Activated CD4-positive, alpha-beta memory T cell treated with anti-CD3 and anti-CD28 coated beads, Interleukin-2, amount 10 ng/mL, durations not matched to agents 7 days and 5 days (primary cell): Measurements from ENCODE around the gene SPSB4. TPM values are rescaled to one million over a fixed set of nuclear protein-coding genes. Genes with fewer than 3 reads are reported as not detected.

Source experiments
- CTCF ChIA-PET: fragments of 350-600 bp; sonication (Branson Sonifier 250); formaldehyde crosslinking; loops from one replicate; lab custom pipeline; 2021; ENCODE audit warnings: antibody characterized with exemption, inconsistent platforms; lab: Charles Lee
- POLR2A ChIA-PET: fragments of 350-600 bp; sonication (Branson Sonifier 250); formaldehyde crosslinking; loops from one replicate; lab custom pipeline; 2021; ENCODE audit warnings: antibody characterized with exemption; lab: Charles Lee
- DNase-seq: peaks from one replicate; pipeline ENCODE4 v3.0.0-alpha.2; 2020
- H3K27ac Mint-ChIP-seq: one replicate; pipeline ENCODE4 v1.8.0; 2021; ENCODE audit warnings: mild to moderate bottlenecking, mixed read lengths
- H3K27me3 Mint-ChIP-seq: one replicate; pipeline ENCODE4 v1.8.0; 2021; ENCODE audit warnings: mixed read lengths
- H3K36me3 Mint-ChIP-seq: one replicate; pipeline ENCODE4 v1.8.0; 2021; ENCODE audit warnings: low read depth, mixed read lengths
- H3K4me1 Mint-ChIP-seq: one replicate; pipeline ENCODE4 v1.8.0; 2021; ENCODE audit warnings: mixed read lengths
- H3K4me3 Mint-ChIP-seq: one replicate; pipeline ENCODE4 v1.8.0; 2021; ENCODE audit warnings: mild to moderate bottlenecking, mixed read lengths
- H3K9me3 Mint-ChIP-seq: one replicate; pipeline ENCODE4 v1.8.0; 2021; ENCODE audit warnings: mixed read lengths
- total RNA-seq, 2 experiments: library from RNA; stranded (reverse); gene quantifications; one replicate each; pipeline ENCODE4 v1.2.3, GENCODE V29; 2021

The SPSB4 gene
- total RNA-seq, 2 experiments from 2014 or later = not detected

DNA sequence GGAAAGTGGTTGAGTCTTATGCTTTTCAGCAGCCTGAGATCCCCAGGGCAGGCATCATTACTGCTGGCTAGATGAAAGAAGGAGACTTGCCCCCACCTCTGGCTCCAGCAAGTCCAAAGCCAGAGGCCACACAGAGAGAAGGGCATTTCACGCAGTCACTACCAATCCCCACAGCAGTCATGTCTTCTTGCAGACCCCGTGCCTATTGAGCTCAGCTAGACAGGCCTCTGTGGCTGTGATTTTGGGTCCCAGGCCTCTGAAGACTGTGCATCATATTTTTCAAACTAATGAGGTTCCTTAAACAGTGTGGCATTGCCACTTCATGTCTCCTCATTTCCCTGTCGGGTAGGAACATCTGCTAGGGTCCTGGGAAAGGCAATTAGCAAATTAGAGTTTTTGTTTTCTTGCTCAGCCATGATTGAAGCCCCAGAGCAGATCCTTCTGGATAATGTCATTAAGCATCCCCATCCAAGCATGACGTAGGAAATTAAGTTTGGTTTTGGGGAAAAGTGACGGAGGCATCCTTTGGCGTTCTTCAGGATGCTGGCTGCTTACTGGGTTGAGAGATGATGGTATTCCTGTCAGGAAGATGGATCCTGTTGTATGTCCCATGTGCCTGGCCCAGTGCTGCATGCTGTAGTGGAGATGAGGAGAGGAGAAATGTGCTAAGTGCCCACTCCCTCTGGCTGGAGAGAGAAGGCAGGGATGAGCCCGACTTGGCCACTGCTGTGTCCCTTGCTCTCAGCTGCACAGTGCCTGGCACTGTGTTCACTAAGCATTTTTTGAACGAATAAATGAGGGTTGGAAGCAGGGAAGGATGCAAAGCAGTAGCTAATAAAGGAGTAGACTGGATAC is 7.0 kb downstream of the SPSB4 start:
- no peak overlapping the region for H3K27ac Mint-ChIP-seq
- CTCF ChIA-PET = no interaction called here
- H3K4me1 Mint-ChIP-seq = no peaks in the 10 kb centered on the region
- H3K27me3 Mint-ChIP-seq = peaks cover 24% of the 10 kb centered on the region
- no peak overlapping the region for H3K4me3 Mint-ChIP-seq
- no peaks in the 10 kb centered on the region for H3K9me3 Mint-ChIP-seq
- DNase-seq = no peak
- POLR2A ChIA-PET = no interaction called here
- H3K36me3 Mint-ChIP-seq = no peaks in the 10 kb centered on the region

DNA sequence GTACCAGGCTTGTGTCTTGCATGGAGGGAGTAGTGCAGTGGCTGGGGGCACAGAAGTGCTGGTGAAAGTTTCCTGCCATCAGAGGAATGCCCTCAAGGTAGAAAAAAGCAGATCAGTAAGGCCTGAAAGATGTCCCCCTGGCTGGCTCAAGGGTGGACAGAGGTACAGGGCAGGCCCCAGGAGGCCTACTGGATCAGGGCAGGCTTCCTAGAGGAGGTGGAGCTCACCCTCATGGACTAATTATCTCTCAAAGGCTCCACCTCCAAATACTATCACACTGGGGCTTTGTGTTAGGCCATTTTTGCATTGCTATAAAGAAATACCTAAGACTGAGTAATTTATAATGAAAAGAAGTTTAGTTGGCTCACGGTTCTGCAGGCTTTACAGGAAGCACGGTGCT is 7.8 kb downstream of the SPSB4 start:
- no peak for DNase-seq
- peaks cover 25% of the 10 kb centered on the region for H3K27me3 Mint-ChIP-seq
- H3K9me3 Mint-ChIP-seq = no peaks in the 10 kb centered on the region
- H3K4me1 Mint-ChIP-seq = peaks cover 5% of the 10 kb centered on the region
- H3K4me3 Mint-ChIP-seq = no peak overlapping the region
- ChIA-PET POLR2A (no interaction called here), CTCF (no interaction called here)
- no peaks in the 10 kb centered on the region for H3K36me3 Mint-ChIP-seq
- no peak overlapping the region for H3K27ac Mint-ChIP-seq

DNA sequence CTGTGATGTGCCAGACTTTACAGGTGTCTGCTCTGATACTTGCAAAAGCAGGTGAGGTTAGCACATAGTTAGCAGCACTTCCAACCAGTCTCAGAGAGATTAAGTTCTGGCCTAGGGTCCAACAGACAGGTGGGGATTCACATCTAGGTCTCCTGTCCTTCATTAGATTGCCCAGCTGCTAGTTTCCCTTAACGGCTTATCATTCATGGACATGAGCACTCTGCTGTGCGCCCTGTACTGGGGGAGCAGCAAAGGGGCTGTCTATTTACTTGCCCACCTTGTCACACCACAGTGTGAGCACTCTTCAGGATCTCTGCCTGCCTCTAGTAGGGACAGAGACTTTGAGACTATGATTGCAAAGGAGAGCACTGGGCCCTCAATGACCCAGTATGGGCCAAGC is 8.7 kb downstream of the SPSB4 start:
- Mint-ChIP-seq H3K36me3 (no peaks in the 10 kb centered on the region), H3K4me3 (no peak overlapping the region), H3K9me3 (no peaks in the 10 kb centered on the region), H3K27me3 (peaks cover 23% of the 10 kb centered on the region), H3K4me1 (peaks cover 8% of the 10 kb centered on the region), H3K27ac (no peak overlapping the region)
- CTCF ChIA-PET = no interaction called here
- POLR2A ChIA-PET = no interaction called here
- DNase-seq = no peak

DNA sequence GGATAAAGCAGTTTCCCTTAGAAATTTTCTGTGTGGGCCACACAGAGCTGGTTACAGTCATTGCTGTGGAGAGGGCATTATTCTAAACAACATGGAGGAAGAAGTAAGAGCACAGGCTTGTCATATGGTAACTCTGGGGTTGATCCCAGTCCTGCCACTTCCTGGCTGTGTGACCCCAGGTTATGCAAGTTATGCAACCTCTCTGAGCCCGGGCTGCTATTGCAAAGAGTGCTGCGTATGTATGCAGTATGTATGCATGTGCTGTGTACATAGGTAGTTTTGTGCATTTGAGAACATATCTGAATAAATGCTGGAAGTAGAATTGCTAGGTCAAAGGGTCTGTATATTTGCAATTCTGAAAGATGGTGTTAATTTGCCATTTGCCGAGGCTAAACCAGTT is 9.2 kb downstream of the SPSB4 start:
- H3K9me3 Mint-ChIP-seq = no peaks in the 10 kb centered on the region
- ChIA-PET CTCF (no interaction called here), POLR2A (no interaction called here)
- no peaks in the 10 kb centered on the region for H3K36me3 Mint-ChIP-seq
- H3K27me3 Mint-ChIP-seq = peaks cover 18% of the 10 kb centered on the region
- H3K4me1 Mint-ChIP-seq = peaks cover 8% of the 10 kb centered on the region
- DNase-seq = no peak
- no peak overlapping the region for H3K4me3 Mint-ChIP-seq
- H3K27ac Mint-ChIP-seq = no peak overlapping the region

DNA sequence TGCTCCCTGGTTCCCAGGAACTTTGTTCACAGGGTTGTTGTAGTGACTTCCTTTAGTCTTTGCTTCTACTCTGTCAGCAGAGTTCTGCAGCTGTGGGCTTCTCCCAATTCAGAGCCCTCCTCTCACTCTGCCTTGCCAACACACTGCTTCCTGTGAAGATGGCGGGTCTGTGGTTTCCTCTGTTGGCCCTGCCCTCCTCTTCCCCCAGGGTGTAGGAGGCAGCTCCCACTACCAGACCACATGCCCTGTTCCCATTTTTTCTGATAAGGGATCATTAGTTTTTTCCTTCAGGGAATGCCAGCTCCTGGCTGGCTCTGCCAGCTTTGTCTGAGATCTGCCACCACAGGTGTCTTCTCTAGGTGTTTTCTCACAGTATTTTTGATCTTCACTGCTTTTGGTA is 12.7 kb downstream of the SPSB4 start:
- peaks cover 8% of the 10 kb centered on the region for H3K4me1 Mint-ChIP-seq
- ChIA-PET POLR2A (no interaction called here), CTCF (interaction anchor here (0.8 kb wide), 1 partner anchor 15 kb away, joined by 3 read pairs; no protein-coding TSS in a partner anchor)
- H3K9me3 Mint-ChIP-seq = no peaks in the 10 kb centered on the region
- DNase-seq = no peak
- H3K27me3 Mint-ChIP-seq = peaks cover 14% of the 10 kb centered on the region
- H3K27ac Mint-ChIP-seq = no peak overlapping the region
- H3K4me3 Mint-ChIP-seq = no peak overlapping the region
- no peaks in the 10 kb centered on the region for H3K36me3 Mint-ChIP-seq

DNA sequence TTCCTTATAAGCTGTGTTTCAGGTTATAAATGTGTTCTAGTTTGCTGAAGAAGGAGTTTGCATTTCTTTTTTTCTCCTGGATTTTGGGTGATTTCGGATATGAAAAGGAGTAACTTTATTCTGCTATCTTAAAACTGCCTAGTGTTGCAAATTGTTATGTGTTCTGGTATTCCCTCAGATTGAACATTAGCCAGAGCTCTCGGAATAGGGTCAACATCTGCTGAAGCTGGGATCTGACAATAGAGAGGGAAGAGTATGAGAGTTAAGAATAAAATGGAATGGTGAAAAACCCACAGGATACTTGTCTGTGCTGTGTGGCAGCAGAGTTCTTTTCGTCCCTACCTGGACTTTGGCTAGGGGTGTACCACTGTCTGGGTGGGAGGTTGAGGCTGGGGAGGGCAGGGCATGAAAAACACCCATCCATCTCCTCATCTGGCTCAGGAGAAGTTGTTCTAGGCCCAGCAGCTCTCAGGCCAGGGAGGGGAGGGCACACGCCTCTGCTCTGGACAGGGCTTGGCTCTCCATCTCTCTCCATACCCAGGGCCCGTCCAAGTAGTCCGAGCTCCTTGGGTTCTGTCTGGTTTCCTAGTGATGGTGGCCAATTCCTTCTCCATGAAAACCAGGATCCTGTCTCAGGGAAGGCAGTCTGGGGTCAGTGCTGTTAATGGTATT is 13.2 kb downstream of the SPSB4 start:
- Mint-ChIP-seq H3K4me3 (no peak overlapping the region), H3K9me3 (no peaks in the 10 kb centered on the region), H3K36me3 (no peaks in the 10 kb centered on the region), H3K27ac (no peak overlapping the region), H3K4me1 (peaks cover 8% of the 10 kb centered on the region), H3K27me3 (peaks cover 16% of the 10 kb centered on the region)
- ChIA-PET POLR2A (no interaction called here), CTCF (interaction anchor here (0.8 kb wide), 1 partner anchor 15 kb away, joined by 3 read pairs; no protein-coding TSS in a partner anchor)
- no peak for DNase-seq

DNA sequence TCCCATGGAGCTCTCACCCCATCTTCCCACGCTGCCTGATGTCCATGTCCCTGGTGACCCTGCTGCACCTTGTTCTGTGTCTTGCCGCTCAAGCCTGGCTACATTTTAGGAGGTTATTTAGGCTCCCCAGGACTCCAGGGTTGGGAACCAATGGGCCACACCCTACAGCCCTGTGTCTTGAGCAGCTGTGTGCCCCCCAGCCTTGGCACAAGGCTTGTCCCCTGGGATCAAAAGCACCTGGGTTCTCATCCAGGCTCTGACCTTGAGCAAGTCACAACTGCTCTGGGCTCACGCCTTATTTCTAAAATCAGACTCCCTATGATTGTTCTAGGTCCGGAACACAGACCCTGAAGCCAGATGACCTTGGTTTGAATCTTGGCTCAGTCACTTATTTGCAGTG is 14.1 kb downstream of the SPSB4 start:
- Mint-ChIP-seq H3K27ac (no peak overlapping the region), H3K9me3 (no peaks in the 10 kb centered on the region), H3K36me3 (no peaks in the 10 kb centered on the region), H3K4me3 (no peak overlapping the region), H3K4me1 (peaks cover 8% of the 10 kb centered on the region), H3K27me3 (peaks cover 16% of the 10 kb centered on the region)
- DNase-seq = no peak
- ChIA-PET CTCF (no interaction called here), POLR2A (no interaction called here)

DNA sequence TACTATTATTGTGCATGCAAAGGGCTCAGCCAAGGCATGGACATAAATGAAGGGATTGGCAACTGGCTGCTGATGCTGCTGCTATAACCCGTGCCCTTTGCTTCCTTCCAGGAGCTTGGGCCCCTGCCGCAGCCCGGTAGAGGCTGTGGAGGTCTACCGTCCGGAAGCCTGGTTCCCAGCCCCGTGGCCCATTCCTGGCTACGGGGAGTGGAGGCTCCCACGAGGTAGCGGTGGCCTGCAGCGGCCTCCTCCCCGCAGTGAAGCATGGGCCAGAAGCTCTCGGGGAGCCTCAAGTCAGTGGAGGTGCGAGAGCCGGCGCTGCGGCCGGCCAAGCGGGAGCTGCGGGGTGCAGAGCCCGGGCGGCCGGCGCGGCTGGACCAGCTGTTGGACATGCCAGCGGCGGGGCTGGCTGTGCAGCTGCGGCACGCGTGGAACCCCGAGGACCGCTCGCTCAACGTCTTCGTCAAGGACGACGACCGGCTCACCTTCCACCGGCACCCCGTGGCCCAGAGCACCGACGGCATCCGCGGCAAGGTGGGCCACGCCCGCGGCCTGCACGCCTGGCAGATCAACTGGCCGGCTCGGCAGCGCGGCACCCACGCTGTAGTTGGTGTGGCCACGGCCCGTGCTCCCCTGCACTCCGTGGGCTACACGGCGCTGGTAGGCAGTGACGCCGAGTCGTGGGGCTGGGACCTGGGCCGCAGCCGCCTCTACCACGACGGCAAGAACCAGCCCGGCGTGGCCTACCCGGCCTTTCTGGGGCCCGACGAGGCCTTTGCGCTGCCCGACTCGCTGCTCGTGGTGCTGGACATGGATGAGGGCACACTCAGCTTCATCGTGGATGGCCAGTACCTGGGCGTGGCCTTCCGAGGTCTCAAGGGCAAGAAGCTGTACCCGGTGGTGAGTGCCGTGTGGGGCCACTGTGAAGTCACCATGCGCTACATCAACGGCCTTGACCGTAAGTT is 15.0 kb downstream of the SPSB4 start:
- POLR2A ChIA-PET = no interaction called here
- CTCF ChIA-PET = no interaction called here
- H3K4me3 Mint-ChIP-seq = no peak overlapping the region
- no peak for DNase-seq
- no peaks in the 10 kb centered on the region for H3K36me3 Mint-ChIP-seq
- H3K4me1 Mint-ChIP-seq = peaks cover 8% of the 10 kb centered on the region
- peaks cover 16% of the 10 kb centered on the region for H3K27me3 Mint-ChIP-seq
- no peaks in the 10 kb centered on the region for H3K9me3 Mint-ChIP-seq
- no peak overlapping the region for H3K27ac Mint-ChIP-seq

DNA sequence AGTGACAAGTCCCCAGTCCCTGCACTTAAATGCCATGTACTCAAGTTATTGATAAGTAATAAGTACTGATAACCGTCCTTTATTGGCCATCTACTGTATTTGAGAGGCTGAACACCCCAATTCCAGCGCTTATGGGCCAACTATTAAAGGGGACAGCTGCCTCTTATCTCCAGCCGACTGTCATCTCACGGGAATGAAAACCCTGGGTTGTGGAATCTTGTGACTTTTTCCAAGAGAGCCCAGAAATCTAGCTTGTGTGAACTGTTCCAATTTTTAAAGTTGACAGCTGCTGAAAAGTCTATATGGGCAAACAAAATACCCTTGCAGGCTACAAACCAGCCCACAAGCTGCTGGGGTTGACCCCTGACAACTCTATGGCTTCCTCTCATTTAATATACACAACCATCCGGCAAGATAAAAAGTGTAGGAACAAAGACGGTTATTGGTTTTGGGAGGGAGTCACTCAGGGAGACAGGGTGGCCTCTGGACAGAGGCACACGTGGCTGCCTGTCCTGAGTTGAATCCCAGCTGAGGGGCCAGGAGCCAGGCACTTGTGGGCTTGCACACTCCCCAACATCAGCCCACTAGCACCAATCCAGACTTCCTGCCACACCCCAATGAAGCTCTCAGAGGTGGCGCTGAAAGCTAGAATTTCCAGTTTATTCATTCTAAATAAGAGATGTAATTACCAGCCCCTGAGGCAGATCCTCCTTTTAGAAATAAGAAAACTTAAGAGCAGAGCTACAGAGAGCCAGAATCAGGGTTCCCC is 16.2 kb downstream of the SPSB4 start:
- Mint-ChIP-seq H3K4me1 (peaks cover 8% of the 10 kb centered on the region), H3K27ac (no peak overlapping the region), H3K36me3 (no peaks in the 10 kb centered on the region), H3K27me3 (peaks cover 16% of the 10 kb centered on the region), H3K9me3 (no peaks in the 10 kb centered on the region), H3K4me3 (no peak overlapping the region)
- no peak for DNase-seq
- ChIA-PET CTCF (no interaction called here), POLR2A (no interaction called here)

DNA sequence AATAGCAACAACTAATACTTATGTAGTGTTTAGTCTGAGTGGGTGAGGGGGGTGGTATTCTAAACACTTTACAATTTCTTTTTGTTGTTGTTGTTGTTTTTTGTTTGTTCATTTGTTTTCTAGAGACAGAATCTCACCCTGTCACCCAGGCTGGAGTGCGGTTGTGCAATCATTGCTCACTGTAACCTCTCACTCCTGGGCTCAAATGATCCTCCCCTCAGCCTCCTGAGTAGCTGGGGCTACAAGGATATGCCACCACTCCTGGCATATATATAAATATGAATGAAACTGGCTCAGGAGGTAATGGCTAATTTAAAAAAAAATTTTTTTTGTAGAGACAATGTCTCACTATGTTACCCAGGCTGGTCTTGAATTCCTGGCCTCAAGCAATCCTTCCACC is 19.1 kb downstream of the SPSB4 start:
- CTCF ChIA-PET = no interaction called here
- Mint-ChIP-seq H3K4me1 (no peaks in the 10 kb centered on the region), H3K4me3 (no peak overlapping the region), H3K27ac (no peak overlapping the region), H3K36me3 (no peaks in the 10 kb centered on the region), H3K9me3 (no peaks in the 10 kb centered on the region), H3K27me3 (peaks cover 2% of the 10 kb centered on the region)
- POLR2A ChIA-PET = no interaction called here
- DNase-seq = no peak

DNA sequence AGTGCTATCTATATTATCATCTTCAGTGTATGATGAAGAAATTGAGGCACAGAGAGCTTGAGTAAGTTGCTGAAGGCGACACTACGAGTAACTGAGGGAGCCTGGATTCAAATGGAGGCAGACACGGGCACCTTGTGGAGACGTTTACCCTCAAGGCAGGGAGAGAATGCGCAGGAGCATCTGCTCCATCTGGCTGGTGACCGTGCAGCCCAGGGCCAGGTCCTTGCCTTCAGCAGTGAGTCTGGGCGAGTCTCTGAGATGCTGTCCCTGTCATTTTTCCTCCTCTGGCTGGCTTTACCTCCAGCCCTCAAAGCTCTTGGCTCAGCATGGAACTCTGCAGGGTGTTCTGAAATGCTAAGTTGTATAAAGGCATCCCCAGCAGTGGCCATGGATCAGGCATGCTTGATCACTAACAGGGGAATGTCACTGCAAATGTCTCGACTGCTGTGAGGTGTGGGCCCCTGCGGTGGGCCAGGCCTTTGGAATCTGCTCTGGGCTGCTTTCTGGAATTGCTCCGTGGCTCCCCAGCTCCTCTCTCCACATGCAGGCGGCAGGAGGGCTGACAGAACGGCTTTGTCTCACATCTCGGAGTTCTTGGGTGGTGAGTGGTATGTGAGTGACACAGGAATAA is 19.7 kb downstream of the SPSB4 start:
- no peak overlapping the region for H3K4me3 Mint-ChIP-seq
- H3K4me1 Mint-ChIP-seq = no peaks in the 10 kb centered on the region
- CTCF ChIA-PET = no interaction called here
- no peaks in the 10 kb centered on the region for H3K9me3 Mint-ChIP-seq
- H3K27ac Mint-ChIP-seq = no peak overlapping the region
- POLR2A ChIA-PET = no interaction called here
- H3K36me3 Mint-ChIP-seq = no peaks in the 10 kb centered on the region
- peaks cover 2% of the 10 kb centered on the region for H3K27me3 Mint-ChIP-seq
- DNase-seq = no peak

DNA sequence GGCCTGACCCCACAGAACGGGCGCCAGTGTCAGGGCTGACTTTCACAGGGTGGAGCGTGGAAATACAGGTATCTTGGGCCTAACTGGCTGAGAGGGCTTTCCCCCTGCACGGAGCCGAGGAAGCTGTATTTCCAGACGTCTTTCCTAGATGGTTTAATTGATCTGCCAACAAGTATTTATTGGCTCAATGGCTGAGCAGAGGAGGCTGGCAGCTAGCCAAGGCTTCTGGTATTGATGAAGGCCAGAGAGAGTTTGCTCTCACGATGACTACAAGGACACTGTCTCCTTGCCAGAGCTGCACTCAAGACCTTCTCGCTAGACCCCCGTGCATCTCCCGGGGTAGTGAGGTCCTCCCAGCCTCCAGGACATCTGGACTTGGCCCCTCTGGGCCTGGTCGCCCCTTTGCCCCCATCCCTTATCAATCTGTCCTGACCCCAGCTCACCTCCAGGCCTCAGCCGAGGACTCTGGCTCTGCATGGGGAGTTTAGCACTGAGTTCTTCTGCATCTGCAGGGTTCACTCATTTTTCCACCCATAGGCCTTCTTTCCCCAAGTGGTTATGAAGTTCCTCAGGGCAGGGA is 20.6 kb downstream of the SPSB4 start:
- no peak overlapping the region for H3K4me3 Mint-ChIP-seq
- H3K36me3 Mint-ChIP-seq = no peaks in the 10 kb centered on the region
- ChIA-PET CTCF (interaction anchor here (0.6 kb wide), 1 partner anchor 343 kb away, joined by 4 read pairs; no protein-coding TSS in a partner anchor), POLR2A (no interaction called here)
- H3K9me3 Mint-ChIP-seq = no peaks in the 10 kb centered on the region
- DNase-seq = no peak
- H3K4me1 Mint-ChIP-seq = no peaks in the 10 kb centered on the region
- no peak overlapping the region for H3K27ac Mint-ChIP-seq
- H3K27me3 Mint-ChIP-seq = peaks cover 4% of the 10 kb centered on the region
